Measurements from ENCODE around the gene RUNX2.

Gene RUNX2

GRCh38 chr6:45556828-45557227 lies 228.7 kb downstream of the RUNX2 start:
- TF ChIP-seq PPARA (CRISPR knock-in tag; IDR thresholded peaks at IDR 0.05; ENCODE audit: borderline replicate concordance) (no peak), ISL1 (CRISPR knock-in tag; IDR thresholded peaks at IDR 0.05) (no peak), ZFP3 (CRISPR knock-in tag; IDR thresholded peaks at IDR 0.05) (no peak), TOX (CRISPR knock-in tag; IDR thresholded peaks at IDR 0.05; ENCODE audit: borderline replicate concordance) (no peak), RARB (CRISPR knock-in tag; IDR thresholded peaks at IDR 0.05) (no peak), ARNTL (CRISPR knock-in tag; IDR thresholded peaks at IDR 0.05; ENCODE audit: borderline replicate concordance, low read depth) (no peak), BACH2 (CRISPR knock-in tag; IDR thresholded peaks at IDR 0.05; ENCODE audit: borderline replicate concordance) (no peak), ZNF70 (CRISPR knock-in tag; IDR thresholded peaks at IDR 0.05) (no peak), ZFP30 (CRISPR knock-in tag; IDR thresholded peaks at IDR 0.05) (no peak), ZC3H10 (CRISPR knock-in tag; IDR thresholded peaks at IDR 0.05) (no peak), SNAI2 (CRISPR knock-in tag; IDR thresholded peaks at IDR 0.05) (no peak), ZNF565 (CRISPR knock-in tag; conservative IDR thresholded peaks at IDR 0.05; ENCODE audit: low read depth) (no peak), TCF4 (CRISPR knock-in tag; IDR thresholded peaks at IDR 0.05; ENCODE audit: borderline replicate concordance) (no peak), OSR1 (CRISPR knock-in tag; IDR thresholded peaks at IDR 0.05) (no peak)
- peak; percentile 63 for ATAC-seq

GRCh38 chr6:45557454-45557853 lies 229.3 kb downstream of the RUNX2 start:
- no peak for TF ChIP-seq SNAI2 (CRISPR knock-in tag; IDR thresholded peaks at IDR 0.05)
- no peak for TF ChIP-seq GLIS3 (CRISPR knock-in tag; IDR thresholded peaks at IDR 0.05)
- TF ChIP-seq TCF4 (CRISPR knock-in tag; IDR thresholded peaks at IDR 0.05; ENCODE audit: borderline replicate concordance), result no peak
- no peak for TF ChIP-seq CSDC2 (CRISPR knock-in tag; IDR thresholded peaks at IDR 0.05)
- no peak for TF ChIP-seq CSRNP3 (CRISPR knock-in tag; IDR thresholded peaks at IDR 0.05)
- TF ChIP-seq ZNF565 (CRISPR knock-in tag; conservative IDR thresholded peaks at IDR 0.05; ENCODE audit: low read depth), result no peak
- TF ChIP-seq ZC3H10 (CRISPR knock-in tag; IDR thresholded peaks at IDR 0.05), result no peak
- no peak for TF ChIP-seq ZNF70 (CRISPR knock-in tag; IDR thresholded peaks at IDR 0.05)
- no peak for TF ChIP-seq ZNF8 (CRISPR knock-in tag; IDR thresholded peaks at IDR 0.05)
- no peak for TF ChIP-seq TOX (CRISPR knock-in tag; IDR thresholded peaks at IDR 0.05; ENCODE audit: borderline replicate concordance)
- no peak for TF ChIP-seq BACH2 (CRISPR knock-in tag; IDR thresholded peaks at IDR 0.05; ENCODE audit: borderline replicate concordance)
- TF ChIP-seq TSHZ2 (CRISPR knock-in tag; IDR thresholded peaks at IDR 0.05), result no peak
- no peak for TF ChIP-seq POU6F1 (CRISPR knock-in tag; IDR thresholded peaks at IDR 0.05; ENCODE audit: borderline replicate concordance, low read depth)
- TF ChIP-seq ZFP30 (CRISPR knock-in tag; IDR thresholded peaks at IDR 0.05), result no peak
- TF ChIP-seq RARB (CRISPR knock-in tag; IDR thresholded peaks at IDR 0.05), result no peak
- no peak for TF ChIP-seq PATZ1 (CRISPR knock-in tag; IDR thresholded peaks at IDR 0.05; ENCODE audit: borderline replicate concordance)
- TF ChIP-seq PPARA (CRISPR knock-in tag; IDR thresholded peaks at IDR 0.05; ENCODE audit: borderline replicate concordance), result no peak
- TF ChIP-seq ESRRG (CRISPR knock-in tag; IDR thresholded peaks at IDR 0.05), result no peak
- no peak for TF ChIP-seq OSR1 (CRISPR knock-in tag; IDR thresholded peaks at IDR 0.05)
- ATAC-seq, result no peak

GRCh38 chr6:45558858-45559257 lies 230.7 kb downstream of the RUNX2 start:
- no peak for ATAC-seq
- TF ChIP-seq PATZ1 (CRISPR knock-in tag; IDR thresholded peaks at IDR 0.05; ENCODE audit: borderline replicate concordance), result no peak
- TF ChIP-seq GLIS3 (CRISPR knock-in tag; IDR thresholded peaks at IDR 0.05), result no peak
- no peak for TF ChIP-seq TOX (CRISPR knock-in tag; IDR thresholded peaks at IDR 0.05; ENCODE audit: borderline replicate concordance)
- no peak for TF ChIP-seq POU6F1 (CRISPR knock-in tag; IDR thresholded peaks at IDR 0.05; ENCODE audit: borderline replicate concordance, low read depth)
- no peak for TF ChIP-seq RARB (CRISPR knock-in tag; IDR thresholded peaks at IDR 0.05)
- no peak for TF ChIP-seq TSHZ2 (CRISPR knock-in tag; IDR thresholded peaks at IDR 0.05)
- TF ChIP-seq SNAI2 (CRISPR knock-in tag; IDR thresholded peaks at IDR 0.05), result no peak
- TF ChIP-seq OSR1 (CRISPR knock-in tag; IDR thresholded peaks at IDR 0.05), result no peak
- no peak for TF ChIP-seq PPARA (CRISPR knock-in tag; IDR thresholded peaks at IDR 0.05; ENCODE audit: borderline replicate concordance)
- no peak for TF ChIP-seq ZNF8 (CRISPR knock-in tag; IDR thresholded peaks at IDR 0.05)
- no peak for TF ChIP-seq CSDC2 (CRISPR knock-in tag; IDR thresholded peaks at IDR 0.05)
